Measurements from ENCODE around the gene ANKS1A.
"Not testable (repeated sequence)": the region's sequence is repeated elsewhere in the genome, so short reads cannot be mapped to it uniquely, and the experiment has no call there.

The ANKS1A gene

DNA sequence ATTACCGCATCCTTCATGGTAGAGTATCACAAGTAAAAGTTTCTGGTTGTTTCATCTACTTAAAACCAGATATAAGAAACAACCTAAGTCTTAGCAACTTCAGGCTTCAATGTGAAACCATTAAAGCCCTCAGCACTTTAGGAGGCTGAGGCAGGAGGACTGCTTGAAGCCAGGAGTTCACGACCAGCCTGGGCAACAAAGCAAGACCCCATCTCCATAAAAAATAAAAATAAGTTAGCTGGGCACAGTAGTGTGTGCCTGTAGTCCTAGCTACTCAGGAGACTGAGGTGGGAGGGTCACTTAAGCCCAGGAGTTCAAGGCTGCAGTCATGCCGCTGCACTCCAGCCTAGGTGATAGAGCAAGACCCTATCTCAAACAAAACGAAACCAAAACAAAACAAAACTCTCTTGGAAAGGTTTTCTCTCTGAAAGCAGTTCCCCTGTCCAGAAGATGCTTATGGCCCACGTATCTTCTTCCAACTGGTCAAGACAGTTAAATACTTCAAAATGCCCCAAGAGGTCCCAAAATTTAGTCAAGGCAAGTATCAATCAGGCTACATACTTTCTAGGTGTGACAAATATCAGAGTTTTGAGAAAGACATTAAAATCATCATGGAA lies 11.1 kb upstream of the ANKS1A start:
- no peak for DNase-seq (ENCODE audit: extremely low read depth in 1 of 2, low read depth in 1 of 2)

DNA sequence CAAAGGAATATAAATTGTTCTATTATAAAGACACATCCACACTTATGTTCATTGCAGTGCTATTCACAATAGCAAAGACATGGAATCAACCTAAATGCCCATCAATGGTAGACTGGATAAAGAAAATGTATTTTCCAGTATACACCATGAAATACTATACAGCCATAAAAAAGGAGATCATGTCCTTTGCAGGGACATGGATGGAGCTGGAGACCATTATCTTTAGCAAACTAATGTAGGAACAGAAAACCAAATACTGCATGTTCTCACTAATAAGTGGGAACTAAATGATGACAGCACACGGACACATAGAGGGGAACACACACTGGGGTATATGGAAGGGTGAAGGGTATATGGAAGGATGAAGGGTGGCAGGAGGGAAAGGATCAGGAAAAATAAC lies 5.0 kb upstream of the ANKS1A start:
- DNase-seq (ENCODE audit: extremely low read depth in 1 of 2, low read depth in 1 of 2): not testable (repeated sequence)

DNA sequence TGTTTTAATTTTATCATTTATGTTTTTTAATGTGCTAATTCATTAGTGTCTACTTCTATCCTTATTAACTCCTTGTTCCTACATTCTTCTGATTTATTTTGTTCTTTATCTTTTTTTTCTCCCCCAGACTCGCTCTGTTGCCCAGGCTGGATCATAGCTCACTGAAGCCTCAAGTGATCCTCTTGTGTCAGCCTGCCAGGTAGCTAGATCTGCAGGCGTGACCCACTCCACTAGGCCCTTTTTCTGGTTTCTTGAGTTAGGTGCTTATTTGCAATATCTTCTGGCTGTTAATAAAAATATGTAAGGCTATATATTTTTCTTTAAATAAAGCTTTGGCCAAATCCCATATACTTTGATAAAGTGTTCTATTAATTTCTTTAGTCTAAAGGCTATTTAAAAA lies 4.1 kb upstream of the ANKS1A start:
- no peak for DNase-seq (ENCODE audit: extremely low read depth in 1 of 2, low read depth in 1 of 2)

DNA sequence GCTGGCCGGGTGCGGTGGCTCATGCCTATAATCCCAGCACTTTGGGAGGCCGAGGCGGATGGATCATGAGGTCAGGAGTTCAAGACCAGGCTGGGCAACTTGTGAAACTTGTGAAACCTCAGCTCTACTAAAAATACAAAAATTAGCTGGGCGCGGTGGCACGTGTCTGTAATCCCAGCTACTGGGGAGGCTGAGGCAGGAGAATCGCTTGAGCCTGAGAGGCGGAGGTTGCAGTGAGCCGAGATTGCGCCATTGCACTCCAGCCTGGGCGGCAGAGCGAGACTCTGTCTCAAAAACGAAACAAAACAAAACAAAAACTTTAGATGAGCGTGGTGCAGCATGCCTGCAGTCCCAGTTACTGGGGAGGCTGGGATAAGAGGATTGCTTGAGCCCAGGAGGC lies 3.2 kb upstream of the ANKS1A start:
- DNase-seq (ENCODE audit: extremely low read depth in 1 of 2, low read depth in 1 of 2): not testable (repeated sequence)

DNA sequence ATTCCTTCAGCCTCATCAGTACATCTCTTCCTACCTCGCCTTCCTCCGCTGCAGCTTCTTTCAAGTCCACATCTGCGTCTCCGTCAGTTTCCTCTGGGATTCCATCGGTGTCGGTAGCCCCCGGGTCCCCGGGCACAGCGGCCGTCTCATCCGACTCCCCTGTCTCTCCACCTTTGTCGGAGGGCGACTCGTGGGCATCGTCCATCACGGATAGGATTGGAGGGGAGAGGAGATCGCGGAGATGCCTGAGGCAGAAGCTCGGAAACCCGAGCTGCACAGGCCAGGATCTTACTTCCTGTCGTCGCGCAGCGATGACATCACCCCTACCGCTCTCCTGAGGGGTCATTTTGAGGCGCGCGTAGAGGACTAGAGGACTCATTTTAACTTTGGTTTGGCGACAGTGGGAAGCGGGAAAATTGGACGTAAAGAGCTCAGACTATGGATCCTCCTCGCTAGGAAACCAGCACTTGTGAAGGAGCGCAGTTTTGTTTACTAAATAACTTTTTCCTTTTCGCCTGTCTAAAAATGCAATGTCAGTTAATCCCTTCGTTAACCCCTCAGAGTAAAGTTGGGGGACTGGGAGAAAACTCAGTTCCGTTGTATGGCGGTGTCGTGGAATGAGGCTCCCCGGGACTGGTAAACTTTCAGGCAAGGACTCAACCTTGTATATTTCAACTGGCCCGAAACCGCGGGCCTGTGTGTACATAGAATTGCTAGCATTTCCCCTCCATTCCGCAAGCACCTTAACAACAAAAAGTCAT lies 1.1 kb upstream of the ANKS1A start, which contains the start of gene TAF11:
Gene TAF11, minus strand, starts transcription at position 290 of the 761 bp plus-strand sequence. Its CDS starts 85 bp downstream, at position 205.
- DNase-seq (ENCODE audit: extremely low read depth in 1 of 2, low read depth in 1 of 2): peak; percentile 76 to 88

DNA sequence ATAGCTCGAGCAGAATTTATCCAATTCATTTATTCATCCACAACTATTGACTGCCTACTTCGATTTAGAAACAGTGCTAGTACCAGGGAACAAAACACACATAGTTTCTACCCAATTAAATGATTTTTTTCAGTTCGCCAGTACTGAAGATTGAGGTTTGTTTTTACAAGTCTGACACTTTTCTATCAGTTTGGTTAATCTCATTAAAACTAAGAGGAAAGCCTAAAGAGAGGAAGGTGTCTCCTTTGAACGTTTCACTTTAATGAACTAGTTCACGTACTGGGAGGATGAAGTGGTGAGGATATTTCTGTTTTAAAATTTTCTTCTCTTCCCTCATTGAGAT lies 570 bp upstream of the ANKS1A start:
- DNase-seq (ENCODE audit: extremely low read depth in 1 of 2, low read depth in 1 of 2): no peak

DNA sequence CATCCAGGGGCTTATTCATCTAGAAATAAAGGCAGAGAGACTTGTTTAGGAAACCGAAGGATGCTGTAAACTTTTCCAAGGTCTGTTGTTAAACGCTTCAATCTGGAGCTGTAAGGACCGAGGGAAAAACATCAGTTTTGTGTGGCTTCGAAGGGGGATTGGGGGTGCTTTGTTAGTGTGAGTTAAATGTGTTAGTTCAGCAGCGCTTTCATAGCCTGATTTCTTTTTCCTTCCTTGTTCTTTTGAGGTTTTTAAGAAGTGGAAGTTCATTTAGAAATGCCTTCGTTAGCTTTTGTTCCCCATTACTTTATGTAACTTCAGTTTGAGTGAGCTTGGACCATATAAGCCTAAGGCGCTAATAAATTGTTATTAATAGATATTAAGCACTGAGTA lies 1.5 kb downstream of the ANKS1A start:
- DNase-seq (ENCODE audit: extremely low read depth in 1 of 2, low read depth in 1 of 2): no peak

DNA sequence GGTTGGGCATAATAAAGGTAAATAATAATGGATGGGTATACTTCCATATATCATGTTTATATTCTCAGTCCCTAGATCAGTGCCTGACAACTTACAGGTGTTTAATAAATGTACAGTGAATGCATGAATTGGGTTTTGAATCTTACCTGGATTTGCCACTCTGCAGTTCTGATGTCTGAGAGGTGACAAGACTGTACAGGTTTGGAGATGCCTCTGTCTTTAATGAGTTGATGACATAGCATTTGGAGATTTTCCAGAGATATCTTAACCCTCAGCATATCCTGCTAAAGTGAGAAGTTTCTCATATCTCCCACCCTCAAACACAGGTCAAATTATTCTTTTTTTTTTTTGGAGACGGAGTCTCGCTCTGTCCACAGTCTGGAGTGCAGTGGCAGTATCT lies 2.2 kb downstream of the ANKS1A start:
- no peak for DNase-seq (ENCODE audit: extremely low read depth in 1 of 2, low read depth in 1 of 2)

DNA sequence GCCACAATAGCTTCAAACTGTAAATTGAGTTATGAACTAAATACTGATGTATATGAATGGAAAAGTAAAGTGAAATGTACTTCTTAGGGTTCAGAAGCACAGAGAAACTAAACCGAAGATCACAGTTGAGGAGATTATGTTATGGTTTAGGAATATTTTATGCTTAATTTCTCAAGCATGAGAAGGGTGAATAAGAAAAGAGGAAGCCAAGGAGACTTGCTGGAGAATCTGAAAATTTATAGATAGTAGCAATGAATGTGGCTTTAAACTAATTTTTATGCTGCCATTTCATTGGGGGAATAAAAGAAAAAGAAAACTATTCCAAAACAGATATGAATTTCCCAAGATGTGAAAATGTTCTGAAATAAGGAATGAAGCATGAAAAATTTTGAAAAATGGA lies 5.6 kb downstream of the ANKS1A start:
- DNase-seq (ENCODE audit: extremely low read depth in 1 of 2, low read depth in 1 of 2): no peak

DNA sequence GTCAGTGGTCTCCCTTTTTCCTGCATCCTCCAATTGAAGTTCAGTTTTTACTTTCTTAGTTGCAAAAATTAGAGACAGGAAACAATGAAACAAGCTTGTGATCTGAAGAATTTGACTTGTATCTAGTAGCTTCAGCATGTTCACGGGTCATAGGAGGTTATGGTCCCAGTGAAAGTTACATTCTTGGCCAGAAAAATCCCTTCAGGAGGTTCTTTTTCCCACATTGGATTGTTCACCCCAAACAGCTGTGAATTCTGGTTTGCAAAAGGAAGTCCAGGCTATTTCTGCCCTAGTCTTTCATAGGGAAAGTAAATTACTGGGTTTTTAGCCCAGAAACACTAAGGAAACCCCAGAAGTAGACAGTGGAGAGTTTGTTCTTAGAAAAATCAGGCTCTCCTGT lies 8.1 kb downstream of the ANKS1A start:
- no peak for DNase-seq (ENCODE audit: extremely low read depth in 1 of 2, low read depth in 1 of 2)

DNA sequence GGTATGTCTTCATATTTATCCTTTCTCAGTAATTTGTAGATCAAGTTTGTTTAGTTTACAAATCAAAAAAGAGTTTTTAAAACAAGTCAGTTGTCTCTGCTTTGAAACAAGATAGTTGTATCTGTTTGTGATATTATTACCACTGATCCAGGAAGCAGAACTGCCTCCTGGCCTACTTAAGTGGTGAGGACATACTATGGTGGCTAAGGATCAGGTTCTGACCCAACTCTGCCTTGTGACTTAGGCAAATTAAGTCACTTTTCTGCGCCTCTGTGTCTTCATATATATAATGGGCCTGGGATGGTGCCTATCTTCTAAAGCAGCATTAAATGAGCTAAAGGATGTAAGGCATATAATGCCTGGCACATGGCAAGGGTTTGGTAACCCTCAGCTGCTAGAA lies 8.7 kb downstream of the ANKS1A start:
- no peak for DNase-seq (ENCODE audit: extremely low read depth in 1 of 2, low read depth in 1 of 2)

DNA sequence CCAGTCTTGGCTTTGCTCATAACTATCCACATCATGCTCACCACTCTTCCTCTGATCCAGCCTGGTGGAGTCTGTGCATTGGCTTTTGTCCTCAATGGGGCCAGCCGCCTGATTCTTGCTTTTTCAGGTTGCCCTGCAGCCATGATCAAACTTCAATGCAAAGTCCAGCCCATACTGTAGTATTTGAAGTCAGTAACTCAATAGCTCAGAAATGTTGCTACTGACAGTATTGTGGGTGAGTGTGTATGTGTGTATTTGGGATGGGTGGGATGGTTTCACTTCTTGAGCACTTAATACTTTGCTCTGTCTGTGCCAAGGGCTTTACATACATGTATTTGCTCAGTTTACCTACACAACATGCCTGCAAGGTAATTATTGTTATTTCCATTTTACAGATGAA lies 10.7 kb downstream of the ANKS1A start:
- DNase-seq (ENCODE audit: extremely low read depth in 1 of 2, low read depth in 1 of 2): not testable (repeated sequence)

DNA sequence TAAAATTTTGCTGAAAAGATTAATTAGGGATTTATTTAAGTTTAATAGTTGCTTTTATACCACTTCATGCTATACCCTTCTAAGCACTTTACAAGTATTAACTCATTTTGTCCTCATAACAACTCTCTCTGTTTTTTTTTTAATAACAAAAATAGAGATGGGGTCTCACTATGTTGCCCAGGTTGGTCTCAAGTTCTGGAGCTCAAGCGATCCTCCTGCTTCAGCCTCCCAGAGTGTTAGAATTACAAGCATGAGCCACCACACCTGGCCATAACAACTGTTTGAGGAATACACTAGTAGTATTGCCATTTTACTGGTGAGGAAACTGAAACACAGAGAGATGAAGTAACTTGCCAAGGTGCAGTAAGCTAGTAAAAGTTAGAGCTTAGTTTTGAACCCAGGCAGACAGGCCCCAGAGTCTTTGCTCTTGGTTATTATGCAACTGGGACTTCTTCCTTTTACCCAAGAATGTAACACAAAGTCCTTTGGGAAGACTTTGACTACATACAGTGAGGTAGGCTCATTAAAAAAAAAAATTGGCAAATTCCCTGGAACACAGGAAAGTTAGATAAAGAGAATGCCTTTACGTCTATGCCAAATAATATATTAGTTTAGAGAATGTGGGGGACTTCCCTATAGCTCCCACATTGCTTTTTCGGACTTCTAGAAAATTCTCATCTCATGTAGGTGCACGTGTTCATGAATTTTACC lies 11.4 kb downstream of the ANKS1A start:
- no peak for DNase-seq (ENCODE audit: extremely low read depth in 1 of 2, low read depth in 1 of 2)

DNA sequence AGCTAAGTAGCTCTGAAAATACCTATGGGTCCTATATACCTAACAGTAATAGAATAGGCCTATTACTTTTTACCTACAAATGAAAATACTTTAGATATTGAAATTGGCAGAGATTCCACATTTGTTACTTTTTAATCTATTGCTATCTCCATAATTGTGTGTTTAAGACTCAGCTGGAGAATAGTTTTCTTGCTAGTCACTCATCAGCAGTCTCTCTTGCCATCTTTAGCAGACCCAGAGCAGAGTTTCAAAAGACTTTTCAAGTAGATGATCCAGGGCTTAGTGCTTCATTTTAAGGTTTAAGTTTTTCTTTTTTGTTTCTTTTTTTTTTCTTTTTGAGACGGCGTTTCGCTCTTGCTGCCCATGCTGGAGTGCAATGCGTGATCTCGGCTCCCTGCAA lies 12.9 kb downstream of the ANKS1A start:
- no peak for DNase-seq (ENCODE audit: extremely low read depth in 1 of 2, low read depth in 1 of 2)

DNA sequence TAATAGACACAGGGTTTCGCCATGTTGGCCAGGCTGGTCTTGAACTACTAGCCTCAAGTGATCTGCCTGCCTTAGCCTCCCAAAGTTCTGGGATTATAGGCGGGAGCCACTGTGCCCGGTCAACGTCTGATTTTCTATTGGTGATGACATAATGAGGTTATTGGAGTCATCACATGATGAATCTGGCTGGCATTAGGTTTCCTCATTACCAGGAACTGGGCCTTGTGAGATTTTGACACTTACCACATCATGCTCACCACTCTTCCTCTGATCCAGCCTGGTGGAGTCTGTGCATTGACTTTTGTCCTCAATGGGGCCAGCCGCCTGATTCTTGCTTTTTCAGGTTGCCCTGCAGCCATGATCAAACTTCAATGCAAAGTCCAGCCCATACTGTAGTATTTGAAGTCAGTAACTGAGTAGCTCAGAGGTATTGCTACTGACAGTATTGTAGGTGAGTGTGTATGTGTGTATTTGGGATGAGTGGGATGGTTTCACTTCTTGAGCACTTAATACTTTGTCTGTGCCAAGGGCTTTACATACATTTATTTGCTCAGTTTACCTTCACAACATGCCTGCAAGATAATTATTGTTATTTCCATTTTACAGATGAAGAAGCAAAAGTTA lies 16.0 kb downstream of the ANKS1A start:
- no peak for DNase-seq (ENCODE audit: extremely low read depth in 1 of 2, low read depth in 1 of 2)

DNA sequence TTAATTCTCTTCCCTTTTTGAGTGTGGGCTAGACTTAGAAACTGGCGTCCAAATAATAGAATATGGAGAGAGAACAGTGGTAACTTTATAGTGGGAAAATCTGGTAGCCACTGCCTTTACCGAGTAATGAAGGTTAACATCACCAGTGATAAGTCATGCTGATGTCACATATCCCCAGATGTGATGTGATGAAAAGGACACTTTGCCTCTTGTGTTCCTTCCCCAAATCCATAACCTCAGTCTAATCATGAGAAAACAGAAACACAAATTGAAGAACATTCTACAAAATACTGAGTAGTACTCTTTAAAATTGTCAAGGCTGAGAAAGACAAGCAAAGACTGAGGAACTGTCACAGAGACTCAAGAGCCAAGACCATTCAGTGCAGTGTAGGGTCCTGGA lies 17.8 kb downstream of the ANKS1A start:
- DNase-seq (ENCODE audit: extremely low read depth in 1 of 2, low read depth in 1 of 2): no peak

DNA sequence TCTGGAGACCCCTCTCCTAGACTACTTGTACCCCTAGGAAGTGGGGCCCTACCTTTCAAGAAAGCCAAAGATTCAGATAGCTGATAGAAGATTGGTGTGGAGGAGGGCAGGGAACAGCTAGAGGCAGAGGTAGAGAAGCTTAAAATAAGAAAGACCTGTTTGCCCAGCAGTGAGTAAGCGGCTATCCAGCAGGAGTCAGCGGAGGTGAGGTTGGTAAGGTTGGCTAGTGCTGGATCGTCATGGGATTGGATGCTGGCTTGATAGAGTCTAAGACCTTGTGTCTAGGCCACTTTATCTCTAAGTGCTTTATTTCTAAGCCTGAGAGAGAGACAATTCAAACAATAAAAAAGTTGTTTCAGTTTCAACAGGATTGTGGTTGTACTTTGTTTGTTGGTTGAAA lies 19.1 kb downstream of the ANKS1A start:
- DNase-seq (ENCODE audit: extremely low read depth in 1 of 2, low read depth in 1 of 2): no peak

DNA sequence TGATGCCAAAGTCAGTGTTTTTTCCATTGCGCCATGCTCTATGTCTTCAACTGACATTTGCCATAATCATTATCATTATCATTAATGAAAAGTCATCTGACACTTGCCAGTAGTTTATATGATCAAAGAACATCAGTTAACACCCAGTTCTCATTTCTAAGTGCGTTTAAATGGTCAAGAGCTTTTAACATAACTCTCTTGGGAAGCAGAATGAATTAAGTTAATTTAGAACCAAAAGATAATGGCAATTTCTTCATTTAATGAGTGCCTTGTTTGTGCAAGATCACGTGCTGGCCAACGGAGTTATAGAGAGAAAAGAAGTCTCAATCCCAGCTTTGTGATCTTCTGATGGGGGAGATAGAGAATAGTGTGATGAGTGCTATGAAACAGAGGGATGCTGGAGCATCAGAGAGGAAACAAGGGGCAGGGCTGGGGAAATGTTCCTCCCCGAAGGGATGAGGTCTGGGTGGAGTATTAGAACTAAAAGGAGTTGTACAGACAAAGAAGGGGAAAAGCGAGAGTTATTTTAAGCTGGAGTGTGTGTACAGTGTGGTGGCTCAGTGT lies 20.3 kb downstream of the ANKS1A start:
- DNase-seq (ENCODE audit: extremely low read depth in 1 of 2, low read depth in 1 of 2): no peak

DNA sequence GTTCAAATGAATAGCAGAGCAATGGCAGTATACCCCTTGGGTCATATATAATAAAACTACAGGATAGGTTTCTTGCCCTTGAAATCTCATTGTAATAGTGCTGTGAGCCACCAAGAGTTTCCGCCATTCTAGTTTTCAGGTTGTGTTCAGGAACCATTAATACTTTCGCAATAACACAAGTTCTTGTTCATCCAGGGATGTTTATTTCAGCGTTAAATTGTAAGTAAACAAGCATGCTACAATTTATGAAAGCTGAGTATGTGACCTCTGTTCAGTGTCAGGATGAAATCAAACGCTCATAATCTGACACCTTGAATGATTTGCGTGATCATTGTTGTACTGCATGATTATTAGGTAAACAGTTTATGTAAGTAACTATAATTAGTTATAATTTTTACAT lies 22.8 kb downstream of the ANKS1A start:
- DNase-seq (ENCODE audit: extremely low read depth in 1 of 2, low read depth in 1 of 2): no peak

DNA sequence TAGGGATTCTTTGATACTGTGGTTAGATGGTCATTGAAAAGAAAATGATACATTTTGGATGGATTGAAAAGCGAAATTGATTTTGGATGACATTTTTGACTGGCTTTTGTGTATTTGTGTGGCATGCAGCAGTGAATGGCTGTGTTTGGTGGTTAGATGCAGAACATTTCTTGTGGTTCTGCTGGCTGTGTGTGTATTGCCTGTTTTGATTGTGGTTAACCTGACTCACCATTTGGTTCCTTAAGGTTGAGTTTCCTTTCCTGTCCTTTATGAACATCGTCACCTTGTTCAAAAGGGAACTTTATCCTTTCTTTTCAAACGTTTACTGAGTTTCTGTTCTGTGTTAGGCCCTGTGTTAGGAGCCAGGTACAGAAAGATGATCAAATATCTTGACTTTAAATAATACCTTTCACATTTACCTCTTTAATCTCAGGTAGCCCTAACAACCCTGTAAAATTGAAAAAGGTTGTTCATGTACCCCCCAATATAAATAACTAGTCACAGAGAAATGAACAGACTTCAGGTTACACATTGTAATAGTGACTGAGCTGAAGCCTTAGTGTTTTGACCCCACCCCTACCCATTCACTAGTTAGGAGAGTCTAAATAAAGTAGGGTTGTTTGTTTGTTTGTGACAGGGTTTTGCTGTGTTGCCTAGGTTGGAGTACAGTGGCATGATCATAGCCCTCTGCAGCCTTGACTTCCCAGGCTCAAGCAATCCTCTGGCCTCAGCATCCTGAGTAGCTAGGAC lies 23.8 kb downstream of the ANKS1A start:
- DNase-seq (ENCODE audit: extremely low read depth in 1 of 2, low read depth in 1 of 2): no peak

DNA sequence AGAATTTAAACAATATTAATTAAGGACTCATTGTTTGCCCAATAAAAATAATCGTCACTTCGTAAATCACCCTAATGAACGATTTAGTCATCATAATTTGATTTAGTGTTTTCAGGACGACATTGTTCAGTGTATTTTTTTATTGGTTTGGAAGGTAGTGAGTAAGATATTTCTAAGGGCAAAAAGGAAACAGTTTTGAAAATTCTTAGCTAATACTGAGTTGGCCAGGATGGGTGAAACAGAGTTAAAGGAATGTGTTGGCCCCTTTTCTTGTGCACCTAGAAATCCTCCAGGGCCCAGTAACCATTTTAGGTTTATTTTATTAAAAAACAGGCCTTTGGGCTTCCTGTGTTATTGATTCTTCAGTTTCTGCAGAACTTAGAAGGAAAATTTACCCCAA lies 25.3 kb downstream of the ANKS1A start:
- no peak for DNase-seq (ENCODE audit: extremely low read depth in 1 of 2, low read depth in 1 of 2)

Data from activated CD8-positive, alpha-beta memory T cell treated with anti-CD3 and anti-CD28 coated beads for 1 hour (primary cell).